ENCODE results near the gene NEUROG1.

The NEUROG1 gene

DNA sequence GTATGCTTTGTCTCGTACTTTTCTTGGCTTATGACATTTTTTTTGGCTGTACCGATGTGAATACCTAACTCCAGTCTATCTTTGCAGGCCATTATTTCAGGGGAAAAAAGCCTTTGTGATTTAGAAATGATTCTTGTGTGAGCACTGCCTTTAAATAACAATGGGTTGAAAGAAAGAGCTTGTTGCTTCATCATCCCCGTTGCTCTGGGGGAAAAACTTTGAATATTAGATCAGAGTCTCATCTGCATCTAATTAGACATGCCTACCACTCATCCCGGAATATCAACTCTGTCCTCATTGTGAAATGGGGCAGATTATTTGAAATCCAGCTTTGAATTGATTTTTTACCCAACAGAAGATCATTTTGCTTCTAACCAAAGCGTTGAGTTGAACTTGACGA lies 29.5 kb upstream of the NEUROG1 start:
- no peak for DNase-seq (ENCODE audit: extremely low read depth in 1 of 2, low read depth in 1 of 2)

DNA sequence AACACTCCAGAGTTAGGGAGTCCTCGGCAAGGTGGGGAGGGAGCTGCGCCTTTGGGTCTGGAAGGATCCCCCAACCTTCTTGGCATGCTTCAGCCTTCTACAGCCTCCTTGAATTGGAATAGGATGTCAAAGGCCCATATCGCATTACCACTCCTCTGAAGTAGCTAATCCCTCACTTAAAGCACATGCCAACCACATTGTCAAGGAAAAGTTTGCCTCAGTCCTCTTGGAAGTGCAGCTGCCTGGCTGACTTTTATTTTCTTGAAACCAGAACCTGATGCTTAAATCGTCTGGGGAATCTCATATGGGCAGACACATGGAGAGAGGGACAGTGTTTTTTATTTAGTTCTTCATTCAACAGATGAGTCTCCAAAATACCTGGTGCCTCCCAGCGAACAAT lies 28.6 kb upstream of the NEUROG1 start:
- no peak for DNase-seq (ENCODE audit: extremely low read depth in 1 of 2, low read depth in 1 of 2)

DNA sequence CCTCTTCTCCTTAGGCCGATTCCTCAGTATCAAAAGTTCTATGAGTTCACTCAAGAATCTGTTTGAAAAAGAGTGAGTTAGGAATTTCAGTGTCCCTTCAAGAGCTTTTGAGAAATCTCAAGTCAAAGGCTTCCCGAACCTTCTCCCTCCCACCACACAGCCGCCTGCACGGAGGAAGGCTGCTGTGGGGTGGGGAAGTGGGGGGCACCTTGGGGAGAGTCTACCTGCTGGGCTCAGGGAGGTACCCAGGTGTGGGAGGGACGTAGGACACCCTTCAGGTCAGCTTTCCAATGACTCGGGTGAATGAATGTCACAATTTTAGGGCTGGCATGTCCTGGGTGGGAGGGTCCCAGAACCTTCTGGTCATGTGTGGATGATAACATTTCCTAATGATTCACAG lies 25.5 kb upstream of the NEUROG1 start:
- DNase-seq (ENCODE audit: extremely low read depth in 1 of 2, low read depth in 1 of 2) = no peak

DNA sequence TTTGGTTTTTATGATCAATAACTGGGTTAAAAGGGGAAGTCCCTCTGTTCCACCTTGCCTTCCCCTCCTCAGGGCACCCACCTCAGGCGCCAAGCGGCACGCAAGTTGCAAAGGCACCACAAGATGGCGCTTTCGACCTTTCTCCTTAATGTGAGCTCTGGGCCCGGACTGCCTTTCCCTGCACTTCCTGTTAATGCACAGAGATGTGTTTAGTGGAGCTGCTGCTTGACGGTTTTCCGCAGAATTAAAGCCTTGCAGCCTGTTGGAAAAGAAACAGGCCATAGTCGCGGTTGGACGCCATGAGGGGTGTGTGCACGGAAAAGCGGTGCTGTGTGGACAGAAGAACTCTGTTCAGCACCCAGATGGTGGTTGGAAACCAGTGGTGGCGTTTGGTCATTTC lies 25.1 kb upstream of the NEUROG1 start:
- peak; percentile 43 to 52 for DNase-seq (ENCODE audit: extremely low read depth in 1 of 2, low read depth in 1 of 2)

DNA sequence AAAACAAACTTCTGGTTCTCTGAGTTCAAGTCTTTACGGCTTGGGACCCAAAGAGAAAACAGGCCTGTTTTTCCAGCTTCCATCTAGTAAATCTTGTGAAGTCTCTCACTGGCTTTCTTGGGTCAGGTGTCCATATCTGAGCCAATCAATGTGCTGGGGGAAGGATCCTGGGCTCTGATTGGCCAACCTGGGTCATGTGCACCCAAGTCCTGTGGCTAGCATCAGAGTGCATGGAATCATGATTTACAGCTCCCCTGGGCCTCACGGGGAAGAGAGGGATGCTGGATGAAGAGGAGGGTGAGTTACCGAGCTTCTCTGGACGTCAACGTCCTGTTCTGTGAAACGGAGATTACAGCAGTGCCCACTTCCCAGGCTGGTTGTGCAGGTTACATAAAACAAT lies 23.6 kb upstream of the NEUROG1 start:
- no peak for DNase-seq (ENCODE audit: extremely low read depth in 1 of 2, low read depth in 1 of 2)

DNA sequence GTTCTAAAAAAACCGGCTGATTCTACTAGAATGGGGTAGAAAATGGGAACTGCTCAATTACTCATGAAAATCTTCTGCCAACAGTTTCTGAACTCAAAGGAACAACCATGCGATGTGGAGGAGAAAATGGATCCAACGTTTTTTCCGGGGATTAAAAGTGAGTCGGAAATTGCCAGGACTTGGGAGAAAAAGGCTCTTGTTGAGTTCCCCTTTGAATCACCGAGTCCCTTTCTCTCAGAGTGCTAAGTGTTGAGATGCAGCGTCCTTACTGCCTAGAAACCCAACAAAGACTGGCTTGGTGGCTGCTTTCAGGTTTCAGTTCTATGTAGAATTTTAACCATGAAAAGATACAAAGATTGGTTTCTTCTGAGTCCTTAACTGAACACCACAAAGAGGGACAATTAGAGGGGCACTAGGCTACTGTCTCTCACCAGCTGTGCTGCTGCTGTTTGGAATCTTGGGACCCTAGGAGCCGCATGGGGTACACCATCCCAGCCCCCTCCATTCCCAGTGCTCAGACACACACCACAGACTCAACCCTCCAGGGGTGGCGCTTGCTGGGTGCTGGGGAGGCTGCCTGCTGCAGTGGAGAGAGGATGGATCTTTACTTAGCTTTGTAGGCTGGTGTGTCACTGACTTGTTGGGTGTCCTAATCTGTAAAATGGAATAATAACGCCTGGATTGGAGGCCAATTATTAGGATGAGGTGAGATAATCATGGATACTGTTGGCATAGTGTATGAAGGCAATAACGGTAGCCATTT lies 21.5 kb upstream of the NEUROG1 start:
- no peak for DNase-seq (ENCODE audit: extremely low read depth in 1 of 2, low read depth in 1 of 2)

DNA sequence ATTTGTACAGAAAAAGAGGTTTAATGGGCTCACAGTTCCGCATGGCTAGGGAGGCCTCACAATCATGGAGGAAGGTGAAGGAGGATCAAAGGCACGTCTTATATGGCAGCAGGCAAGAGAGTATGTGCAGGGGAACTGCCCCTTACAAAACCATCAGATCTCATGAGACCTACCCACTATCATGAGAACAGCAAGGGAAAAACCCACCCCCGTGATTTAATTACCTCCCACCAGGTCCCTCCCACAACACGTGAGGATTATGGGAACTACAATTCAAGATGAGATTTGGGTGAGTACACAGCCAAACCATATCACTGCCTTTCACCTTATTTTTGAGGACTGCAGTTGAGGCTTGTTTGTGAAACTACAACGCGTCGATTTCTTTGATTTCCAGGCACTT lies 20.9 kb upstream of the NEUROG1 start:
- DNase-seq (ENCODE audit: extremely low read depth in 1 of 2, low read depth in 1 of 2) = no peak

DNA sequence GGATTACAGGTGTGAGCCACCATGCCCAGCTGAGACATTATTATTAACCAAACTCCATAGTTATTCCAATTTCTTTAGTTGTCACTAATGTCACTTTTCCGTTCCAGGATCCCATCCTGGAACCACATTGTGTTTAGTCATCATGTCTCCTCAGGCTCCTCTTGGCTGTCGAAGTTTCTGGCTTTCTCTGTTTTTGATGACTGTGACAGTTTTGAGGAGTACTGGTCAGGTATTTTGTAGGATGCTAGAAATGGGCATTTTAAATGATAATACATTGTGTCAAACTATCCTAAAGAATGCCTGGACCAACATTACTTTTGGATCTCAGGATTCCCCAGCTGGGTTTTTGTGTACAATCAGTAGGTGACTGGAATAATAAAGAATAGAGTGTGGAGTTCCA lies 19.8 kb upstream of the NEUROG1 start:
- DNase-seq (ENCODE audit: extremely low read depth in 1 of 2, low read depth in 1 of 2) = no peak

DNA sequence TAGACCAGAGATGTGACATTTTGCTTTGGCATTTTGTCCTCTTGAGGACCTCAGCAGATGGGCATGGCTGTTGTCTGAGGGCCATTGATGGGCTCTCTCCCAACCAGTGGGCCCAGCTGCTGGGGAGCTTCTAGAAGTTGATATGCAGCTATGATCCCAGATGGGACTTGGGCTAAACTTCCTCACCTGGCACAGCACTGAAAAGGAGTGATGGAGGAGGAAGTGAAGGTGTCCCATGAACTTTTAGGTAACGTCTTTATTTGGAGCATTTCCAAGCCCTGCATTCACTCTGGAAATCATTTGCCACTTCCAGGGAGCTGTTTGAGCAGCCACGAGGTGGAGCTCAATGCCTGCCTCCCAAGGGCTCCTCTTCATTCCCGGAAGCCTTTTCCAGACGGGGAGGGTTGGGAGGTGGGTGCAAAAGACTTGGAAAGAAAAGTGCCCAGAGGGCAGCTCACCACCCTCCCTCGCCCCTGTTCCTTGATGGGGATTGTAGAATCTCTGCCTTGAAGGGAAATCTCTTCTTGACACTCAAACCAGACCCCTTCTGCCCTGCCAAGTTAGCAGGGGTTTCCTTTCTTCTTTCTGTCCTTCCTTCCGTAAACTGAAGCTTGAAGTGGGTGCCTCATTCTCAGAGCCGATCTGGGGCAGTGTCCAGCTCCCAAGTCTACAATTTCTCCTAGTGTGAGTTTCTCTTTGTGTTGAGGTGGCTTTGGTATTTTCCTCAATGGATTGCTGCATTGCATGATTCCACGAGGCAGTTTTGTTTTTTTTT lies 18.1 kb upstream of the NEUROG1 start:
- DNase-seq (ENCODE audit: extremely low read depth in 1 of 2, low read depth in 1 of 2) = no peak

DNA sequence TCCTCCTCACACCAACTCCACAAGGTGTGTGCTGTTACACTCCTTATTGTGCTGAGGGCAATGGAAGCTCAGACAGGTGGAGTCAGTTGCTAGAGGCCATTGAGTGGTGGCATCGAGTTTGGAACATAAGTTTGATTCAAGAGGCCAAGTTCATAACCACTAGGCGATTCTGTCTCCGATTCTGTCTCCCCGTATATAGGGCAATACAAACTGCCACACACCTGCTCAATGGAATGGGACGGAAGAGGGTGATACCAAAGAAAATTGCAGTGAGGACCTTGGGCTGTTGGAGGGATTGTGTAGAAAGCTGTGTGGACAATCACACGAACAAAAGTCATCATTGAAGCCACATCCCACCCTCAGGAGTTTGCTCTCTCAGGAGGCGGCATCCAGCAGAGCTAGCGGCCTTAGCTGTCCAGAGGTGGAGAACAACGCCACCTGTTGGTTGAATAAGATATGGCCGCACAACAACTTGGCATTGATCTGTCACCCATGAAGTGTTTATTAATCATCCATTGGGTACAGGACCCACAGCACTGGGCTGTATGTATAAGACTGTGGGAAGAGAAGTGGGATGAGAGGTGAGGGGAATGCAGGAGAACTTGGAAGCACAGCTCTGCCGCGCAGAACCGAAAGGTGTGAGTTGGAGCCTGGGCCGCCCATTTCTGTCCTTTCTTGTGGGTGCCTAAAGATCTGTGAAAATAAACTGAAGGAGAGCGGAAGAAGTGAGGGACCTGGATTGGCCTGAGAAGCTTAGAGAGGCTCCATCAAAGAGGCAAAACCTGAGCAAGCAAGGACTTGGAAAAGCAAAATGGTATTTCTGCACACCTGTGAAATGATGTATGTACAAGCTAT lies 16.1 kb upstream of the NEUROG1 start:
- DNase-seq (ENCODE audit: extremely low read depth in 1 of 2, low read depth in 1 of 2) = peak; percentile 14 to 23

DNA sequence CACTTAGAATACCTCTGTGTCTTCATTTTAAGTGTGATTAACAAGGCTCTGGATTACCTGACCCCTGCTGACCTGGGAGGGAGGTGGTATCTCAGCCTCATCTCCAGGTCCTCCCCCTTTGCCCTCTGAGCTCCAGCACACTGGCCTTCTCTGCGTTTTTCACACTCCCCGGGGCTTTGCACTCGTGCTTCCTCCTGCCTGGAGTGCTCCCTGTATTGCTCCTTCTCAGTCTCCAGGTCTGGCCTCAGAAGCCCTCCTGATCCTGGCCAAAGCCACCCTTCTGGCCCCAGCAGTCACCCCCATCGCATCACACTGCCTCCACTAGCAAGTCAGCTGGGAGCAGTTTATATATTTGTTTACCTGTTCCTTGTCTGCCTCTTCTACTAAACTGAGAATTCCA lies 13.6 kb upstream of the NEUROG1 start:
- DNase-seq (ENCODE audit: extremely low read depth in 1 of 2, low read depth in 1 of 2) = no peak

DNA sequence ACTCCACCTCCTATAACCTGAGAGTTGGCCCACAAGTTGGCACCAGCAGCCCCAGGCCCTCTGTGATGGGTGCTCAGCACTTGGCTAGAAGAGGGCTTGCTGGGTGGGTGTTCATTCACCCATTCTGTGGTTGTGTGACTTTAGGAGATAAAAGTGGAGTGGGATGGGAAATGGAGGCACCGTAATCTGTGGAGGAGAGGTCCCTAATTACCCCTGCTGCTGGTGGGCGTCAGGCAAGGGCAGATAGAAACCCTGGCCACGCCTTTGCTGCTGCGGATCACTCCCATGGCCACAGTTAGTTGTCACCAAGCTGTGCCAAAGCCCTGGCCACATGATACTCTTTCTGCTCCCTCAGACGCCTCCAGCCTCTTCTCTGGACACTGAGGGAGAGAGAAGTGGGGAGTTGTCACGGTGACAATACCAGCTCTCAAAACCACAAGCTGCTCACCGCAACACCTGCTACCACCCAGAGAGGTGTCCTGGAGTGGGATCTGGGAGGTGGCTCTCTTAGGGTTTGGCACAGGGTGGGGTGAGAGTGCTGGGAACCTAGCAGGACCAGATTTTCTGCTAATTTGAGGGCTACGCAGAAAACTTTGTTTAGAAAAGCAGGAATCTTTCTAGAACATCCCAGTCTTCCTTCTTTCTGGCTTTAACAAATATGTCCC lies 12.0 kb upstream of the NEUROG1 start:
- no peak for DNase-seq (ENCODE audit: extremely low read depth in 1 of 2, low read depth in 1 of 2)

DNA sequence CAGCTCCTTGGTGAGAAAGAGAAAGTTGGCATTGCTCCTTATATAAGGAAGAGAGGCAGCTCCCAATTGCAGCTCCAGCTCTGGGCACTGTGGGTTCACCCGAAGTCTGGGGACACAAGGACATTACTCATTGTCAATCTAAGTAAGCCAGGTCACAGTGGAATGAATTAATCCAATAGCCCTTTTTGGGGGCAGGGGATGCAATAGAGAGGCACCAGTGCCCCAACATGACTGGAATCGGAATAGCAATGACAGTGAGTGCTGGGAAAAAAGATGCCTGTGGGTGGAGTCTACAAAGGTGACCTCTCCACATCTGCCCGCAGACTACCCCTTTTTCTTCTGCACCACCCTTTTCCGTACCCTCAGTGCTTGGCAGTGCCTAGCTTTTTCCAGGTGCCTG lies 11.1 kb upstream of the NEUROG1 start:
- no peak for DNase-seq (ENCODE audit: extremely low read depth in 1 of 2, low read depth in 1 of 2)

DNA sequence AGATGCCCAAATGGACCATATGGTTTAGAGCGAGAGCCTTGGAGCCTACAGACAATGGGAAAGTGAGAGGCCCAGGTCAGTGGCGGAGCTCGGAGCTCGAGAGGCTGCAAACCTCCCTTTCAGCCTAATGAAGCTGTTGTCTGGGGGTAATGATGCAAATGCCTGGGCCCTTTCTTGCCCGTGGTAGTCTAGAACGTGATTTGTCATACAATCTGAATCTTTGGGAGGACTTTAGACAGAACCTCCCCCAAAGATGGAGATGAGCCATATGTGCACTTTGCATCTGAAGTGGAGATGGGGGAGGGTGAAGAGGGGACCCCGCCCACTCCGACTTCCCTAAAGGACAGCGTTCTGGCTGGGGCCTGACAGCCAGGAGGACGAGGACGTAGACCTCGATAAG lies 10.3 kb upstream of the NEUROG1 start:
- no peak for DNase-seq (ENCODE audit: extremely low read depth in 1 of 2, low read depth in 1 of 2)

DNA sequence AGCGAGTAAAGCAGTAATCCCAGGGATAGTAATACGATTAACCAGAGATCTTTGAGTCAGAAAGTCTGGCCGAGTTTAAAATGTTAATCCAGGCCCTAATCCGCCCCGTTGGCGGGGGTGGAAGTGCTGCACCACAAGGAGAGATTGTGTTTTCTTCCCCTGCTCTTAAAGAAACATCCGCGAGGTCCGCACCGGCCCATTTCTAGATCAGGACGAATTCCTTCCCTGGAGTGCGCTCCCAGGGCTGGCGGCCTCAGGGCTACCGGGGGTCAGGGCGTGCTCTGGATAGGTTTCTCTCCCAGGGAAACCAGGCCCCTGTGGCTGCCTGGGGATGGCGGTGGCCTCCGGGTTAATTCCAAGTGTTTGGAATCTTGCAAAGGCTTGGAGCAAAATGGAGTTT lies 9.3 kb upstream of the NEUROG1 start:
- DNase-seq (ENCODE audit: extremely low read depth in 1 of 2, low read depth in 1 of 2) = no peak

DNA sequence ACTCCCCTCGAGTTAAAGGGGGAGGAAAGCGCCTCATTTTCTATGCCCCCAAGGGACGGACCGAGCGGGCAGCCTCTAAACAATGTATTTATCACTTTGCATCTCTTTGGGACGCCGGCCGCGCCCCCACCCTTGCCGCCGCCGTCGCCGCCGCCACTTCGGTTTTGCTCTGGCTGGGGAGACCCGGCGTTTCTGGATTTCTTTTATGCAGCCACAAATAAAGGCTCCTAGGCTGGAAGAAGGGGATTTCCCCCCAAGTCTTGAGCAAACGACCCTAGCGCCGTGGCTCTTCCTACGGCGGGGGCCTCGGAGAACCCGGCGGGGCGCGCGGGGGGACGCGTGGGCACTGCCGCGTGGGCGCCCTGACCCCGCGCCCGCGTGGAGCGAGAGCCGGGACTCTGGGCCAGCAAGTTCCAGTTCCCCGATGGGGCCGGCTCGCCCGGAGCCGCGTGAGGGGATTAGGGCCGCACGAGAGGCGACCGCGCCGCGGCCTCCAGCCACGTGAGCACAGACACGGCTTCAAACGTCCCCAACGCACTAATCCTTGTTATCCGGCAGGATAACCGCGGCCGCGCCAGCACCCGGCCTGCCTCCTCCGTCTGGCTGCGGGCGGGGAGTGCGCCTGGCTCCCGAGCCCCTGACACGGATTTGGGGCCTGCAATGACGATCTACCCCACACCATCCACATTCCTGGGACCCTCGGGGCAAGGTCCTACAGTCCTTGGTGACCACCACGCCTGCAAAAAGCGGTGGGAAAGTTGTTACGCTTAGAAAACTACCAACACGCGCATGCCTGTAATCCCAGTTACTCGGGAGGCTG lies 7.9 kb upstream of the NEUROG1 start:
- no peak for DNase-seq (ENCODE audit: extremely low read depth in 1 of 2, low read depth in 1 of 2)

DNA sequence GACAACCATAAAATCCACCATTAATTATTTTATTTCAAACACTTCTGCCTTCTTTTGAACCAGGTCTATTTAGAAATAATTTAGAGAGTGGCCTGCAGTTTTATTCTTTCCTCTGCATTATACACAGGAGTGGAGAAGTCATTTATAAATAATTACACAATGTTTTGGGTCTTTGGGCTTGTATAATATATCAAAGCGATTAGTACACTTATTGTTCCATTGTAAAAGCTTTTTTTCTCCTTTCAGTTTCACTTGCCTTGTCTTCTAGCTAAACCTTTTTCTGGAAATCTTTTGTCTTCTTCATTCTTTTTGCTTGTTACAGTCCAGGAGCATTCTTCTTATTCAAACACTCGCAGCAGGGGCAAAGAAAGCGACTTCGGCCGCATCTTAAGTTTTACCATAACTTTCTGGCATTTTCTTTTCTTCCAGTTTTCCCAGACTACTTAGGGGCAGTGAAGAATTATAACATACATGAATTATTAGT lies 7.3 kb upstream of the NEUROG1 start:
- no peak for DNase-seq (ENCODE audit: extremely low read depth in 1 of 2, low read depth in 1 of 2)

DNA sequence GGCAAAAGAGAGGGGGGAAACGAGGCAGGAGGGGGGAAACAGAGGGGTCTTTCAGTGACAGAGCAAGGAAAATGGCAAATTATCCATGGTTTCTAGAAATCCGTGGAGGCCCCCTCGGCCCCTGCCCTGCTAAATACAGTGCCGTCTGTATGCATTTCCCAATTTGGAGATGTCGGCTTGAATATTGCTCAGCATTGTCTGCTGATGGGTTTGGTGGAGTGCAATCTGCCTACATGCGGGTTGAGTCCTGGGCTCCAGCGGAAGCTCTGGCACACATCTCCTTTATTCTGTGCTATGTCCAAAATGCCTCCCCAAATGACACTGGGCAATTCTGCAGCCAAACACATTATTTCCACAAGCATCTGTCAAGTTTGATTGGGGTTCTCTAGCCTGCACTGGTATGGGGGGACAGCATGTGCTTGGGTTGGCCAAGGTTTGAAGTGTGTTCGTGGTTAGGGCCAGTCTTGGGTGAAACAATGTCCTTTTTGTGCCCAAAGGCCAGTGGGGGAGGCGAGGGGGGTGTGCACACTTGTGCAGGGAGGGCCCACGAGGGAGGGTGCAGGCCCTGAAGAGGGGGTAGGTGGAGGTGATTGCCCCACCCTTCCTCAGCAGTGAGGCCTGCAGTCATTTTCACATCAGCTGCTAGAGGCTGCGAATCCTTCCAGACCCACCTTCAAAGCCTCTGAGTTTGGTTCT lies 6.2 kb upstream of the NEUROG1 start:
- DNase-seq (ENCODE audit: extremely low read depth in 1 of 2, low read depth in 1 of 2) = no peak

DNA sequence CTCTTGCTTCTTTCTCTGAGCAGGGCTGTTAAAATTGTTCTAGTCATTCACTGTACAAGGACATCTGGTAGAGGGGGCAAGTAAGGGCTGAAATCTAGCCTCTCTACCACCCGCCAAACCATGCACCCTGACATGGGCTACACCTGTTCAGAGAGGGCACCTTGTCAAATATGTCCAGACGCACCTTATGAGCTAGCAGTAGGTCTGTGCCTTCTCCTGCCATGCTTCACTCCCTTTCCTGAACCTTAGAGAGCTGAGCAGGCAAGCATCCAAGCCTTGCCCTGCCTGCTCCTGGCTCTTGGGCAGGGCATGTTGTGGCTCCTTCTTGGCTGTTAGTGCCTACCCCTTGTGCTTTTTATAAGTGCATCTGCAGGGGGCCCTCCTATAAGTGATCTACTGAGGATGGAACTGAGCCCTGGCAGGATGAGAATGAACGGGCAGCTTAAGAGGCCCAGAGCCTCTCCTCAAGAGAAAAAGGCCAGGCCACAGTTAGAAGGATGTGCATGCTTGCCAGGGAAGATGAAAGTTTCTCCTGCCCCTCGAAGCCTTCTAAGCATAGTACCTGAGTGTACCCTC lies 3.8 kb upstream of the NEUROG1 start:
- no peak for DNase-seq (ENCODE audit: extremely low read depth in 1 of 2, low read depth in 1 of 2)
